Nucleus accumbens (tissue), 56 donors: Measurements from ENCODE around the gene ACAA1.
A peak's percentile ranks its signal among the peaks of the same experiment; 100 is the strongest.
"Not testable (repeated sequence)": the region's sequence is repeated elsewhere in the genome, so short reads cannot be mapped to it uniquely, and the experiment has no call there.

Experiments
- DNase-seq, 56 donors: peaks; one replicate each; lab custom pipeline; 2025; lab: John Stamatoyannopoulos, UW

ACAA1 gene

DNA sequence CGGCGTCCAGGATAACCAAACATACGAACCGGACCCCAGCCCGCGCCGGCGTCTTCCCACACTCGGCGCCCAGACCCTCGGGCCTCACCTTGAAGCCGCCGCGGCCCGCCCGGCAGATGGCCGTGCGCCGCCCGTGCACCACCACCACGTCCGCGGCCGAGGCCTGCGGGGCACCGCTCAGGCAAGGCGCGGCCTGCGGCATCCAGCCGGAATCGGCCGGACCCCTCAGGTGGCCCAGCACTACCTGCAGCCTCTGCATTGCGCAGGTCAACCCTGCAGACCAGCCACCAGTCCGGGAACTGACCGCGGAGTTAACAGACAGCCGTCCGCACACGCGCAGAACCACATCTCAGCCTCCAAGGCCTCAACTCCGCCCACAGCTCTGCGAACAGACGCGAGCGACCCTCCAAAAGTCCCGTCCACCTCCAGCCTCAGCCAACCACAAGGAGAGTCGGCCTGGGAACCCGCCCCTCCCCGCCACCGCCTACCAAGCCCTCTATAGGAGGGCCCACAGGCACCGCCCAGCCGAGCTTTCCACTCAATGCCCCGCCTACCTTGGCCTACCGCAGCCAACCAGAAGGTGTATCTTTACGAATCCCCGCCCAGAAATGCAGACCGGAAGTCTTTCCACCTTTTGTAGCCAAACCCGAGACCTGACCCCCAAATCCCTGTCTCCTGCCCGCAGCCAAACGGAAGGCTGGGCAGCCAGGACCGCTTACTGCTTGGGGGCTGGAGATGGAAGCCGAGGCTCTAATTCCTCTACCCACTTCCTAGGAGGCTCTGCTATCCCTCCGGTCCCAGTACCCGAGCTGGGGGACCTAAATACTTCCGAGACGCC lies at the start of gene ACAA1:
TSS of gene ACAA1 (minus strand) at position 351 of the 838 bp plus-strand sequence. CDS start at position 259, 92 bp downstream.
- DNase-seq = peak; percentile 66 to 100 (median 99)

DNA sequence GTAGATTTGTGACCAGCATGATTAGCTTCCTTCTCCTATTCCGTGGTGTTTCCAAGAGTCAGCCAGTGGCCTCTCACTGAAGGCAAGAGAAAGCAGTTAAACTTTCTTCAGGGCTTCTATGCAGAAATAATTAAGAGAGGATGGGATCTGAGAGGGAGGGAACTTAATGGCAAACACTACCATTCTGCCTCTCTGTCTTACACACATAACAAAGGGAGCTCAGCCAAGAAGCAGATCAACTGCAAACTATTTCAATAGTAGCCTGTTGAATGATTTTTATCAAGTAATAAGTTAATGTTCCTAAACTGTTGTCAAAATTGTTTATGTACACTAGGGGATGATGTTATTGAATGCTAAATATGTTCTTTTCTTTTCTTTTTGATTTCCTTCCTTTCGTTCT lies 40.3 kb upstream of the ACAA1 start:
- DNase-seq = no peak

DNA sequence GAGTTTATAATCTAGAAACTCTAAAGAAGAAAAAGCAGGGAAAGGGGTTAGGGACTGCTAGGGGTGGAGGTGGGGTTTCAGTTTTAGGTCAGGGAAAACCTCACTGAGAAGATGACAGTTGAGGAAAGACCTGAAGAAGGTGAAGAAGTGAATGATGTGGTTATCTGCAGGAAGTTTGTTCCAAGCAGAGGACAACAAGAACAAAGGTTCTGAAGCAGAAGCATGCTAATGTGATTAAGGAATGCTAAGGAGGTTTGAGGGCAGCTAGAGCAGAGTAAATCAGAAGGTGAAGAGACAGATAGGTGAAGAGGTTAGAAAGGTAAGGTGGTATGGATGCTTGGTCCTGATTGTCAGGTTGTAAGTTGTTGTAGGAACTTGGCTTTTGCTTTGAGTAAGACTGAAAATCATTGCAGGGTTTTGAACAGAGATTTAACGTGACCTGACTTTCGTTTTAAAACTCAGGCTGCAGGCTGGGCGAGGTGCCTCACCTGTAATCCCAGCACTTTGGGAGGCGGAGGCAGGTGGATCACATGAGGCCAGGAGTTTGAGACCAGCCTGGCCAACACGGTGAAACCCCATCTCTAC lies 37.0 kb upstream of the ACAA1 start:
- DNase-seq = no peak

DNA sequence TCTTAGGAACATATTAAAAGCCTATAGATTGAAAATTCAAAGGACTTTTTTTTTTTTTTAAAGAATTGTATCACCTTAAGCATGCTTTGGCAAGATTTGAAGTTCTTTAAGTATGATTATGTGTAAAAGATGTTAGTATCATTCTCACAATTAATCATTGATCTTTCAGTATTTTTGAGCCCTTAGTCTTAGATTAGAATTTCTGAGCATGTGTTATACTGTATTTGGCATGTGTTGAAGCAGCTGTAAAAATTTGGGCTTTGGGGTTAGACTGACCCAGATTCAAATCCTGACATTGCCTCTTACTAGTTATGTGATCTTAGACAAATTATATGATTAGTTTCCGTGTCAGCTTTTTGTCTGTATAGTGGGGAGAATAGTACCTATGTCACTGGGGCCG lies 34.7 kb upstream of the ACAA1 start:
- DNase-seq = no peak

DNA sequence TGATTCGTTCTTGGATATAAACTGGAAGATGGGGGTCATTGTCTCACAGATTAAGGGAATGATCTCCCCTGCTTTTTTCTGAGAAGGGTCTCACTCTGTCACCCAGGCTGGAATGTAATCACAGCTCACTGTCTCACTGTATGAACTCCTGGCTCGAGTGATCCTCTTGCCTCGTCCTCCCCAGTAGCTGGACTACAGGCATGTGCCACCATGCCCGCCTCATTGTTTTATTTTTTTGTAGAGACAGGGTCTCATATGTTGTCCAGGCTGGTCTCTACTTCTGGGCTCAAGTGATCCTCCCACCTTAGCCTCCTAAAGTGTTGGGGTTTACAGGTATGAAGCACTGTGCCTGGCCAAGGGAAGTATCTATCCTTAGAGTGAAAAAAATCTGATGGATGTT lies 33.8 kb upstream of the ACAA1 start:
- no peak for DNase-seq

- DNase-seq = no peak
These were observed 32.0 kb upstream of the ACAA1 start for GRCh38 chr3:38169027-38169317.

DNA sequence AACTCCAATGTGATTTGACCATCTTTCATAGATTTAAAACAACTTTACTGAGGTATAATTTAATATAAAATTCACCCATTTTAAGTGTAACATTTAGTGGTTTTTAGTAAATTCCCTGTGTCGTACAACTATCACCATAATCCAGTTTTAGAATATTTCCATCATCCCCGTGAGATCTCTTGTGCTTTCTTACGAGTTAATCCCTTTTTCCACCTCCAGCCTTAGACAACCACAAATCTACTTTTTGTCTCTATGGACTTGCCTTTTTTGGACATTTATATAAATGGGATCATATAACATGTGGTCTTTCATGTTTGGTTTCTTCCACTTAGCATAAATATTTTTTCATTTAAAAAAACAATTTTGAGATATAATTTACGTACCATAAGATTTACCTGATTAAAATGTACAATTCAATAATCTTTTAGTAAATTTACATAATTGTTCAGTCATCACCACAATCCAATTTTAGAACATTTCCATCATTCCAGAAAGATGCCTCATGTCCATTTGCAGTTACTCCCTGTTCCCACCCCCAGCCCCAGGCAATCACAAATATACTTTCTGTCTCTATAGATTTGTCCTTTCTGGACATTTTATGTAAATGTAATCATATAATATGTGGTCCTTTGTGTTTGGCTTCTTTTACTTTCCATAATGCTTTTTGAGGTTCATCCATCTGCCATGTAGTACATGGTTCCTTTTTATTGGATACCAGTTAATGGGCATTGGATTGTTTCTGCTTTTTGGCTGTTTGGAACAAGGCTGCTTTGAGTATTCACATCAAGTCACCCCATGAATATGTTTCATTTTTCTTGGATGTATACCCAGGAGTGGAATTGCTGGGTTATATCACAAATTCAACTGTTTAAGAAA lies 31.5 kb upstream of the ACAA1 start:
- no peak for DNase-seq

GRCh38 chr3:38167591-38167990 lies 30.7 kb upstream of the ACAA1 start:
- no peak for DNase-seq

GRCh38 chr3:38165722-38166387 lies 28.9 kb upstream of the ACAA1 start:
- DNase-seq = peak in 18 of 56 donors; percentile 43 to 79 (median 64)

GRCh38 chr3:38164952-38165721 lies 28.2 kb upstream of the ACAA1 start, which contains the start of gene OXSR1:
TSS of gene OXSR1 (plus strand) at chr3:38165537. CDS start at chr3:38165877, 340 bp downstream.
- peak; percentile 88 to 99 (median 98) for DNase-seq

GRCh38 chr3:38164643-38164951 lies 27.7 kb upstream of the ACAA1 start:
- DNase-seq = no peak

DNA sequence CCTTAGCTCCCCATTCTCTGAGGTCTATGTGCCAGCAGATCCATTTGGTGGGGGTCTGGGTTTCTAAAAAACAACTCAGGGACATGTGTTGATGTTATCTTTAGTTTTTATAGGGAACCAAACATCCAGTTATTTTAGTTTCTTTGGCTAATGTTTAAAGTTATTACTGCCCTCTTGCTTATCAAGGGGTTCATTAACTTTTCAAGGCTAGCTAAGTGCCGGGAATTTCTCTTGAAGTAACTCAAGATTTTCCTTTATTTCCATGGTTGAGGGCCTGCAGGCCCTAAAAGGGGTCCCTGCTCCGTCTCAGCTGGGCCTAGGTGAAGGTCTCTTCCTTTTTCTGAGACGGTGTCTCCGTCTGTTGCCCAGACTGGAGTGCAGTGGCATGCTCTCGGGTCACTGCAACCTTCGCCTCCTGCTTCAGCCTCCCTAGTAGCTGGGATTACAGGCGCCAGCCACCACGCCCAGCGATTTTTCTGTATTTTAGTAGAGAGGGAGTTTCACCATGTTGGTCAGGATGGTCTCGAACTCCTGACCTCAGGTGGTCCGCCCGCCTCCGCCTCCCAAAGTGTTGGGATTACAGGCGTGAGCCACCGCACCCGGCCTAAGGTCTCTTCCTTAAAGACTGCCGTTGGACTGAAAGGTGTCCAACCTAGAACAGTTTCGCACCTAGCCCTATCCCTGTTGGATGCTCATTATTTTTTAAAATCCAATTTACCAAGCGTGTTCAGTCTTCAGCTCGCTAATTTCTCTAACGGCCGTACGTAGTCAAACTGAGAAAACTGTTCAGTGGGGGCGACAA lies 27.1 kb upstream of the ACAA1 start:
- no peak for DNase-seq

DNA sequence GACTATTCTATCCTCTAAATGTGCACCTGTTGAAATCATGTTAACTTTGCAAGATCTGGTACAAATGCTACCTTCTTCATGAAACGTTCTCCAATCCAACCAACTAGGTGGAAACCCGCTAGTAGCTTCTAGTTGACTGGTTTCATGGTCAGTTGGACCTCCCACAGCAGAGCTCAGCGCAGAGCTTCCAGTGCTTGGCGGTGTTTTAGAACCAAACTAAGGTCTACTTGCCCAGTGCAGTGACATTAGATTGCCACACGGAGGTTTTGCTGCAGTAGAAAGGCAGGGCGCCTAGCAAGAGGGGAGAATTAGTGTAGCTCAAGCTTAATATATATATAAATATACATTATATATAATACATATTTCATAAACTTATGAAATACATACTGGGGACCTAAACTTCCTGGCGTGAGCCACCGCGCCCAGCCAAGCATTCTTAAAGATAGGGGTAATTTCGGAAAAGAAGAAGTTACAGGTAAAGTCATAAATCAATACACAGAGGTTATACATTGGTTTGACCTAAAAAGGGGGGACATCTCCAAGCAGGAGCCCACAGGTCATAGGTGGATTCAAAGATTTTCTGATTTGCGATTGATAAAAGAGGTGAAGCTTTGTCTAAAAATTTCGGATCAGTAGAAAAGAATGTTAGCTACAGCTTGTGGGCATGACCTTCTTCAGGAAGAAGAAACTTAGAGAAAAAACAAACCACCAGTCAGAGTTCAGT lies 26.4 kb upstream of the ACAA1 start:
- DNase-seq = no peak

- not testable (repeated sequence) for DNase-seq
These were observed 23.8 kb upstream of the ACAA1 start for GRCh38 chr3:38160704-38161103.

DNA sequence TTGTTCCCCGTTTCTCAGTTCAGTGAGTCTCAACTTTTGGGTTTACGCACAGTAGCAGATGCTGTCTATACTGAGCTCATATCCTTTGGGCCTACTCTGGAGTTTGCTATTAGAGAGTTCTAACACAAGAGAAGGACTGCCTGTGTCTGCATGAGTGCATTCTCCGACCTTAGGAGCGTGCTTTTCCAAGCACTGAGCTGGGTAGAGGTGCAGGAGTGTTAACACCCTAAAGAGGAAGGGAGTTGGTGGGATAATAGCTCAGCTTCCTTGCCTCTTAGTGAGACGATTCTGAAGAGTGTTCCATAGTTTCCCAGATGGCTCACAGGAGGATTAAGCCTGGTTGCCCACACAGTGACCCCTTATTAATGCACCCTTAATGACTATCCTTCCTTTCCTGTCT lies 21.5 kb upstream of the ACAA1 start:
- no peak for DNase-seq

GRCh38 chr3:38157595-38157994 lies 20.7 kb upstream of the ACAA1 start:
- no peak for DNase-seq

GRCh38 chr3:38157117-38157516 lies 20.2 kb upstream of the ACAA1 start:
- no peak for DNase-seq

DNA sequence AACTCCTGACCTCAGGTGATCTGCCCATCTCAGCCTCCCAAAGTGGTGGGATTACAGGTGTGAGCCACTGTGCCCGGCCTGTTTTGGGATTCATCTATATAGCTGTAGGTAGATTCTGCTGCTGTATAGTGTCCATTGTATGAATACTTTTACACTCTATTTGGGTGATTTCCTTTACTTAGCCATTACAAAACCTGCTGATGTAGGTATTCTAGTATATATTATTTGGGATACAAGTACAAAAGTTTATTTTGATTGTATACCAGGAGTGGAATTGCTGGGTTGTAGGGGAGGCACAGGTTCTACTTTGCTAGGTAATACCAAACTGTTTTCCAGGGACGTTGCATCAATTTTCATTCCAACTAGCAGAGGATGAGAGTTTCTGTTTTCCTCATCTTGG lies 18.9 kb upstream of the ACAA1 start:
- DNase-seq = no peak
